Chondrocyte (in vitro differentiated cells): Measurements from ENCODE around the gene RC3H1. TPM values are rescaled to one million over a fixed set of nuclear protein-coding genes. Genes with fewer than 3 reads are reported as not detected.

Experiments
- DNase-seq: peaks from one replicate; pipeline ENCODE4 v3.0.0; 2021; ENCODE audit warnings: mixed read lengths, low spot score
- H3K27ac Mint-ChIP-seq: one replicate; pipeline ENCODE4 v1.8.0; 2021; ENCODE audit warnings: mild to moderate bottlenecking, moderate library complexity, mixed read lengths; ENCODE audit not compliant: unreplicated experiment
- H3K27me3 Mint-ChIP-seq: 2 replicates; pipeline ENCODE4 v1.8.0; 2021; ENCODE audit warnings: low read depth, mixed read lengths
- H3K36me3 Mint-ChIP-seq: 2 replicates; pipeline ENCODE4 v1.8.0; 2021; ENCODE audit warnings: low read depth, mixed read lengths
- H3K4me1 Mint-ChIP-seq: 2 replicates; pipeline ENCODE4 v1.8.0; 2021; ENCODE audit warnings: low read depth, mild to moderate bottlenecking, mixed read lengths
- H3K4me3 Mint-ChIP-seq: one replicate; pipeline ENCODE4 v1.8.0; 2021; ENCODE audit warnings: mild to moderate bottlenecking, moderate library complexity, mixed read lengths; ENCODE audit not compliant: unreplicated experiment
- H3K9me3 Mint-ChIP-seq: 2 replicates; pipeline ENCODE4 v1.8.0; 2021; ENCODE audit warnings: low read depth, mixed read lengths
- total RNA-seq: library from RNA; stranded (reverse); gene quantifications from 3 replicates; pipeline ENCODE4 v1.2.1, GENCODE V29; 2021
- TF ChIP-seq, protein P1 (sequence below): fragments of 200-600 bp; sonication (generic); IDR thresholded peaks from 2 replicates; pipeline ENCODE4 v1.5.0; 2021; ENCODE audit warnings: antibody characterized with exemption, mild to moderate bottlenecking, moderate library complexity

The RC3H1 gene
- total RNA-seq, 1 donor from 2014 or later: 24.7 TPM

DNA sequence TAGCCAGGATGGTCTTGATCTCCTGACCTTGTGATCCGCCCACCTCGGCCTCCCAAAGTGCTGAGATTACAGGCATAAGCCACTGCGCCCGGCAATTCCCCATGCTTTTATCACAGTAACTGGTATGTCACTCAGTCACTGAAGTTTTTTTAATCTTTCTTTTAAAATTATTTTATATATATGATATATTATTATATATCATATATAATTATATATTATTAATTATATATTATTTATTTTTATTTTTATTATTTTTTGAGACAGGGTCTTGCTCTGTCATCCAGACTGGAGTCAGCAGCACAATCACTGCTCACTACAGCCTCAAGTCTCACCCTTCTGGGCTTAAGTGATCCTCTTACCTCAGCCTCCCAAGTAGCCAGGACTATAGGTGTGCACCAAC is 18.3 kb downstream of the RC3H1 start:
- no peaks in the 10 kb centered on the region for H3K36me3 Mint-ChIP-seq
- no peak overlapping the region for H3K27ac Mint-ChIP-seq
- no peak for DNase-seq
- no peaks in the 10 kb centered on the region for H3K9me3 Mint-ChIP-seq
- no peak overlapping the region for H3K4me3 Mint-ChIP-seq
- no peaks in the 10 kb centered on the region for H3K27me3 Mint-ChIP-seq
- H3K4me1 Mint-ChIP-seq: peaks cover 46% of the 10 kb centered on the region
- TF ChIP-seq, protein P1, sequence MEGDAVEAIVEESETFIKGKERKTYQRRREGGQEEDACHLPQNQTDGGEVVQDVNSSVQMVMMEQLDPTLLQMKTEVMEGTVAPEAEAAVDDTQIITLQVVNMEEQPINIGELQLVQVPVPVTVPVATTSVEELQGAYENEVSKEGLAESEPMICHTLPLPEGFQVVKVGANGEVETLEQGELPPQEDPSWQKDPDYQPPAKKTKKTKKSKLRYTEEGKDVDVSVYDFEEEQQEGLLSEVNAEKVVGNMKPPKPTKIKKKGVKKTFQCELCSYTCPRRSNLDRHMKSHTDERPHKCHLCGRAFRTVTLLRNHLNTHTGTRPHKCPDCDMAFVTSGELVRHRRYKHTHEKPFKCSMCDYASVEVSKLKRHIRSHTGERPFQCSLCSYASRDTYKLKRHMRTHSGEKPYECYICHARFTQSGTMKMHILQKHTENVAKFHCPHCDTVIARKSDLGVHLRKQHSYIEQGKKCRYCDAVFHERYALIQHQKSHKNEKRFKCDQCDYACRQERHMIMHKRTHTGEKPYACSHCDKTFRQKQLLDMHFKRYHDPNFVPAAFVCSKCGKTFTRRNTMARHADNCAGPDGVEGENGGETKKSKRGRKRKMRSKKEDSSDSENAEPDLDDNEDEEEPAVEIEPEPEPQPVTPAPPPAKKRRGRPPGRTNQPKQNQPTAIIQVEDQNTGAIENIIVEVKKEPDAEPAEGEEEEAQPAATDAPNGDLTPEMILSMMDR: no peak

DNA sequence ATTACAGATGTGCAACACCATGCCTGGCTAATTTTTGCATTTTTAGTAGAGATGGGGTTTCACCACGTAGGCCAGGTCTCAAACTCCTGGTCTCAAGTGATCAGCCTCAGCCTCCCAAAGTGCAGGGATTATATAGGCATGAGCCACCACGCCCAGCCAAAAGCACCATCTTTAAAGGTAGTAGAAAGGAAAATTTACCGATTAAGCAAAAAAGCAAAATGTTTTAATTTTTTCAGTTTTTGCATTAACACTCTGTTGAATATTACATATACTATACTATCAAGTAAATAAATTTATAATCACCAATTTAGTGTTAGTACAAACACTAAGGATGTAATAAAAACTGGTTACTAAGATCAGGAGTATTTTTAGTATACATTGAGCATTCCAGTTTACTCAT is 20.6 kb downstream of the RC3H1 start:
- Mint-ChIP-seq H3K4me3 (no peak overlapping the region), H3K9me3 (no peaks in the 10 kb centered on the region), H3K27me3 (no peaks in the 10 kb centered on the region), H3K4me1 (peaks cover 41% of the 10 kb centered on the region), H3K27ac (no peak overlapping the region), H3K36me3 (peaks cover 1% of the 10 kb centered on the region)
- TF ChIP-seq, protein P1: no peak
- no peak for DNase-seq

DNA sequence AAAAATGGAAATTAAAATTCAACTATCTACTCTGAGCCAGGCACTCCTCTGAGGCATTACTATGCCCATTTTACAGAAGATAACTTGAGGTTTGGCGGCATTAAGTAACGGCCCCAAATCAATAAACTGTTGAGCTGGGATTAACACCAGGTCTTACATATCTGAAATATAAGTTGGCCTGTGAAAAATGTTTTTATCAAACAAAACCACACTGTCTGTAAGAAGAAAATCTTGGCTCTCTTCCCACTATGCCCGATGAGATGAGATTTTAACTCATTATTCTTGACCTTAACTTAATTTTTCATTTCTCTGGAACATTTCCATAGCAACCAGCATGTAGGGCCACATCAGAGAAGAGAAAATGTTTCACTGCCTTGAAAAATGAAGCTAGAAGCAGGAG is 21.8 kb downstream of the RC3H1 start:
- Mint-ChIP-seq H3K9me3 (no peaks in the 10 kb centered on the region), H3K27ac (peak overlapping the region; percentile 60), H3K4me1 (peaks cover 34% of the 10 kb centered on the region)

GRCh38 chr1:173997791-173998190 is 24.4 kb downstream of the RC3H1 start:
- peaks cover 29% of the 10 kb centered on the region for H3K4me1 Mint-ChIP-seq
- DNase-seq: no peak
- no peak overlapping the region for H3K4me3 Mint-ChIP-seq
- no peaks in the 10 kb centered on the region for H3K9me3 Mint-ChIP-seq
- no peaks in the 10 kb centered on the region for H3K27me3 Mint-ChIP-seq
- TF ChIP-seq, protein P1: no peak
- peaks cover 1% of the 10 kb centered on the region for H3K36me3 Mint-ChIP-seq
- H3K27ac Mint-ChIP-seq: peak overlapping the region; percentile 65

More for the DNA sequence above, 21.8 kb downstream of the RC3H1 start:
- peaks cover 1% of the 10 kb centered on the region for H3K36me3 Mint-ChIP-seq
- no peaks in the 10 kb centered on the region for H3K27me3 Mint-ChIP-seq
- TF ChIP-seq, protein P1: no peak
- H3K4me3 Mint-ChIP-seq: no peak overlapping the region
- no peak for DNase-seq

DNA sequence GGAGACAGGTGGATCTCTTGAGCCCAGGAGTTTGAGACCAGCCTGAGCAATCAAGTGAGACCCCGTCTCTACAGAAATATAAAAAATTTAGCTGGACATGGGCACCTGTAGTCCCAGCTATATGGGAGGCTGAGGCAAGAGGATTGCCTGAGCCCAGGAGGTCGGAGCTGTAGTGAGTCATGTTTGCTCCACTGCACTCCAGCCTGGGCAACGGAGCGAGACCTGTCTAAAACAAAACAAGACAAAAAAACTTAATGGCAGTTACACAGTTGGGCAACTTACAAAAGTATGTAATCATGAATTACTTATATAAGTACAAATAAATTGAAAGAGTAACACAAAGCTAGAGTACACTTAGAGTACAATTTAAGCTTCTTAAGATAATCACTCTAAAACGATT is 25.2 kb downstream of the RC3H1 start:
- TF ChIP-seq, protein P1: no peak
- Mint-ChIP-seq H3K27ac (no peak overlapping the region), H3K4me3 (no peak overlapping the region), H3K27me3 (no peaks in the 10 kb centered on the region), H3K36me3 (peaks cover 5% of the 10 kb centered on the region), H3K9me3 (no peaks in the 10 kb centered on the region), H3K4me1 (peaks cover 29% of the 10 kb centered on the region)
- no peak for DNase-seq
